ENCODE results near the gene RASAL2.

Gene RASAL2

DNA sequence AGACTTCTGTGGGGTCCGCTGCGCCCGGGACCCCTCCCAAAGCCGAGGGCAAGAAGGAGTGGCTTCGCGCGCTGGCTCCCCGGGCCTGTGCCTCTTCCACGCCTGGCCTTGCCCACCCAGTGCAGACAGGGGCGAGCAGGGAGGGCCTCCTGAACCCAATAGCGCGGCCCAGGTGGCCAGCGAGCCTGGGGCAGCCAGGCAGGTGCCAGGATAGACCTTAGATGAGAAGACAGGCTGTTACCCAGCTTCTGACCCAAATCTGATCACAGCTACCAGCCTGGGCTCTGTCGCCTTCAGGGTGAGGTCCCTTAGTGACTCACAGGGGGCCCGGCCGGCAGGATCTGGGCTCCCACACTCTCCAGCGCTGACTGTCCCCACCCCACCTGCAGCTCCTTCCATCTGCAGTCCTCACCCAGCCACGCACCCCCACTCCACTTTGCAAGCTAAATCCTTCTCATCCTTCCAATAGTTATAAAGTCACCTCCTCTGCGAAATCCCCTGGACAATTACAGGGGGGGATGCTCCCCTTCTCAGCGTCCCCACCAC lies 393.2 kb downstream of the RASAL2 start:
- Histone ChIP-seq H3K9me3 (ENCODE audit: control insufficient read depth, low read length) (no peaks in the 10 kb centered on the region), H3K9ac (ENCODE audit: low read length) (peak overlapping the region; percentile 54), H3K36me3 (ENCODE audit: control insufficient read depth, insufficient read depth, low read length, severe bottlenecking) (peaks cover 9% of the 10 kb centered on the region), H3K4me3 (ENCODE audit: low read length) (peak overlapping the region; percentile 67), H3K4me1 (ENCODE audit: control insufficient read depth, insufficient read depth, low read length) (peaks cover 14% of the 10 kb centered on the region), H3K27me3 (replicated peaks; ENCODE audit: control insufficient read depth, insufficient read depth, low read length) (no peaks in the 10 kb centered on the region)
- no peak for DNase-seq (ENCODE audit: low read depth)

GRCh38 chr1:178488393-178488792 lies 394.5 kb downstream of the RASAL2 start:
- Histone ChIP-seq H3K36me3 (ENCODE audit: control insufficient read depth, insufficient read depth, low read length, severe bottlenecking) (no peaks in the 10 kb centered on the region), H3K9ac (ENCODE audit: low read length) (no peak overlapping the region), H3K4me3 (ENCODE audit: low read length) (no peak overlapping the region), H3K4me1 (ENCODE audit: control insufficient read depth, insufficient read depth, low read length) (peaks cover 14% of the 10 kb centered on the region), H3K27me3 (replicated peaks; ENCODE audit: control insufficient read depth, insufficient read depth, low read length) (peaks cover 6% of the 10 kb centered on the region), H3K9me3 (ENCODE audit: control insufficient read depth, low read length) (no peaks in the 10 kb centered on the region)
- no peak for DNase-seq (ENCODE audit: low read depth)

DNA sequence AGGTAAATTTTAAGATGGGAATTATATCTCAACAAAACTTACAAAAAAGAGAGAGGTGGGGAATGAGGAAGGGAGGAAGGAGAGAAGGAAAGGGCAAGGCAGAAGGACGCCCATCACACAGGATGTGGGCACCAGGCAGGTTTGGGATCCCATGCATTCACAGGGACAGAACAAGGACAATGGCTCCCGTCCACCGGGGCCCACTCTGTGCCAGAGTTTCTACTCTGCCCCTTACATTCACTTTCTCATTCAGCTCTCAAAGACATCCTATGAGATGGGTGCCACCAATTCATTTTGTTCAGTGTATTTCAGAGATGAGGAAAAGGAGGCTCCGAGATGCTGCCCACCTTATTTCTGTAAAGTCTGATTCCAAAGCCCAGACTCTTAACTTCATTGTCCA lies 395.5 kb downstream of the RASAL2 start:
- peaks cover 7% of the 10 kb centered on the region for H3K27me3 ChIP-seq (replicated peaks; ENCODE audit: control insufficient read depth, insufficient read depth, low read length)
- H3K4me3 ChIP-seq (ENCODE audit: low read length): no peak overlapping the region
- H3K36me3 ChIP-seq (ENCODE audit: control insufficient read depth, insufficient read depth, low read length, severe bottlenecking): no peaks in the 10 kb centered on the region
- H3K9me3 ChIP-seq (ENCODE audit: control insufficient read depth, low read length): no peaks in the 10 kb centered on the region
- no peak overlapping the region for H3K9ac ChIP-seq (ENCODE audit: low read length)
- no peak for DNase-seq (ENCODE audit: low read depth)
- peaks cover 14% of the 10 kb centered on the region for H3K4me1 ChIP-seq (ENCODE audit: control insufficient read depth, insufficient read depth, low read length)

DNA sequence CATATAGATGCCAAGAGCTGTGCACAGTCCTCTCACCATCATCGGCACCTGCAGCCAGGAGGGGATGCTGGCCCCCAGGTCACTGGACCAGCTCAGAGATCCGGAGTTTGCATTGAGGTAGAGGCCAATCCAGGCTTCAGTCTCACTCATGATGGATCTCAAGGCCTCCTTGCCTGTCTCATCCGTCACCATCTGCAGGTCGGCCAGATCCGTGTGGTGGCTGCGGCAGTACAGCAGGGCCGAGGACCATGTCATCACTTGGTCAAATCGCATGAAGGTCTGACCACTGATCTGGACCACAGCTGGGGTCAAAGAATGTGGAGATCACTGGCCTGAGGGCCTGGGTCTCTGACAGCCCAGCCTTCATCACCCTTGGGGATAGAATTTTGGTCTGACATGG lies 396.2 kb downstream of the RASAL2 start:
- no peaks in the 10 kb centered on the region for H3K9me3 ChIP-seq (ENCODE audit: control insufficient read depth, low read length)
- peaks cover 7% of the 10 kb centered on the region for H3K27me3 ChIP-seq (replicated peaks; ENCODE audit: control insufficient read depth, insufficient read depth, low read length)
- no peak overlapping the region for H3K4me3 ChIP-seq (ENCODE audit: low read length)
- H3K4me1 ChIP-seq (ENCODE audit: control insufficient read depth, insufficient read depth, low read length): peaks cover 10% of the 10 kb centered on the region
- no peaks in the 10 kb centered on the region for H3K36me3 ChIP-seq (ENCODE audit: control insufficient read depth, insufficient read depth, low read length, severe bottlenecking)
- no peak for DNase-seq (ENCODE audit: low read depth)
- H3K9ac ChIP-seq (ENCODE audit: low read length): no peak overlapping the region

GRCh38 chr1:178490967-178491366 lies 397.1 kb downstream of the RASAL2 start:
- peaks cover 4% of the 10 kb centered on the region for H3K4me1 ChIP-seq (ENCODE audit: control insufficient read depth, insufficient read depth, low read length)
- no peak overlapping the region for H3K4me3 ChIP-seq (ENCODE audit: low read length)
- H3K9me3 ChIP-seq (ENCODE audit: control insufficient read depth, low read length): no peaks in the 10 kb centered on the region
- H3K9ac ChIP-seq (ENCODE audit: low read length): no peak overlapping the region
- peaks cover 7% of the 10 kb centered on the region for H3K27me3 ChIP-seq (replicated peaks; ENCODE audit: control insufficient read depth, insufficient read depth, low read length)
- no peaks in the 10 kb centered on the region for H3K36me3 ChIP-seq (ENCODE audit: control insufficient read depth, insufficient read depth, low read length, severe bottlenecking)
- DNase-seq (ENCODE audit: low read depth): no peak

DNA sequence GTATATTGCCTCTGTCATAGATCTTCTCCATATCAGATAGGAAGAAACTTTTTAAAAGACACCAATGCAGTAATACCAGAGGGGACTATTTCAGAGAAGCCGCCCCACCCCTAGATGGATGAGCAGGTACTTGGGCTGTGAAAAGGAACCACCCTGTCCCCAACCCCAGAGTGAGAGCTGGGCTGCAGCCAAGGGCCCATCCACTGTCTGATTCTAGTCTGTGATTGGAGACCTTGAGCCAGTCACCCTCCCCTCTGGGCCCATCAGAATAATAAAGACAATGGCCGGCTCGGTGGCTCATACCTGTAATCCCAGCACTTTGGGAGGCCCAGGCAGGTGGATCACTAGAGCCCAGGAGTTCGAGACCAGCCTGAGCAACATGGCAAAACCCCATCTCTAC lies 397.8 kb downstream of the RASAL2 start:
- Histone ChIP-seq H3K36me3 (ENCODE audit: control insufficient read depth, insufficient read depth, low read length, severe bottlenecking) (no peaks in the 10 kb centered on the region), H3K4me3 (ENCODE audit: low read length) (no peak overlapping the region), H3K9me3 (ENCODE audit: control insufficient read depth, low read length) (no peaks in the 10 kb centered on the region), H3K27me3 (replicated peaks; ENCODE audit: control insufficient read depth, insufficient read depth, low read length) (peaks cover 7% of the 10 kb centered on the region), H3K4me1 (ENCODE audit: control insufficient read depth, insufficient read depth, low read length) (no peaks in the 10 kb centered on the region), H3K9ac (ENCODE audit: low read length) (no peak overlapping the region)
- DNase-seq (ENCODE audit: low read depth): no peak

DNA sequence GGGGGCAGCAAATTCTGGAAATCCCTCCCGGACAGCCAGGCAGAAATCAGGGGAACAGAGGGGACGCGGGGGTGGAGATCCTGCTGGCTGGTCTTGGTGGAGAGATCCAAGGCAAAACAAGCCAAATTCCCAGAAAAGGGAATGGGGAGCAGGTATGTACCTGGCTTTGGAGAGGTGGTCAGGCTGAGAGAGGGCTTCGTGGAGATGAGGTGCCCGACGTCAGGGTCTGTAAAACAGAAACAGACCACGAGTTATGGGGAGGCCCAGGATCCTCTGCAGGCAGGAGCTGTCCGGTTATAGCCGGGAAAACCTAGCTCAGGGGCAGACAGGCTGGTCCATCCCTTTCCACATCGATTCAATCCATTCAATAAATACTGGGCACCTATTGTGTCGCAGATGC lies 398.4 kb downstream of the RASAL2 start:
- no peaks in the 10 kb centered on the region for H3K4me1 ChIP-seq (ENCODE audit: control insufficient read depth, insufficient read depth, low read length)
- no peak overlapping the region for H3K9ac ChIP-seq (ENCODE audit: low read length)
- no peaks in the 10 kb centered on the region for H3K9me3 ChIP-seq (ENCODE audit: control insufficient read depth, low read length)
- H3K4me3 ChIP-seq (ENCODE audit: low read length): no peak overlapping the region
- H3K36me3 ChIP-seq (ENCODE audit: control insufficient read depth, insufficient read depth, low read length, severe bottlenecking): no peaks in the 10 kb centered on the region
- H3K27me3 ChIP-seq (replicated peaks; ENCODE audit: control insufficient read depth, insufficient read depth, low read length): peaks cover 7% of the 10 kb centered on the region
- no peak for DNase-seq (ENCODE audit: low read depth)

- DNase-seq (ENCODE audit: low read depth): no peak
- Histone ChIP-seq H3K4me1 (ENCODE audit: control insufficient read depth, insufficient read depth, low read length) (no peaks in the 10 kb centered on the region), H3K9me3 (ENCODE audit: control insufficient read depth, low read length) (no peaks in the 10 kb centered on the region)
These were observed 399.4 kb downstream of the RASAL2 start for GRCh38 chr1:178493301-178493741.

GRCh38 chr1:178494569-178494971 lies 400.7 kb downstream of the RASAL2 start:
- Histone ChIP-seq H3K9me3 (ENCODE audit: control insufficient read depth, low read length) (no peaks in the 10 kb centered on the region), H3K27me3 (replicated peaks; ENCODE audit: control insufficient read depth, insufficient read depth, low read length) (peaks cover 7% of the 10 kb centered on the region), H3K36me3 (ENCODE audit: control insufficient read depth, insufficient read depth, low read length, severe bottlenecking) (no peaks in the 10 kb centered on the region), H3K4me3 (ENCODE audit: low read length) (no peak overlapping the region), H3K9ac (ENCODE audit: low read length) (no peak overlapping the region), H3K4me1 (ENCODE audit: control insufficient read depth, insufficient read depth, low read length) (no peaks in the 10 kb centered on the region)
- DNase-seq (ENCODE audit: low read depth): no peak

More at GRCh38 chr1:178493301-178493741, 399.4 kb downstream of the RASAL2 start:
- H3K4me3 ChIP-seq (ENCODE audit: low read length): no peak overlapping the region
- peaks cover 7% of the 10 kb centered on the region for H3K27me3 ChIP-seq (replicated peaks; ENCODE audit: control insufficient read depth, insufficient read depth, low read length)
- H3K36me3 ChIP-seq (ENCODE audit: control insufficient read depth, insufficient read depth, low read length, severe bottlenecking): no peaks in the 10 kb centered on the region
- H3K9ac ChIP-seq (ENCODE audit: low read length): no peak overlapping the region

DNA sequence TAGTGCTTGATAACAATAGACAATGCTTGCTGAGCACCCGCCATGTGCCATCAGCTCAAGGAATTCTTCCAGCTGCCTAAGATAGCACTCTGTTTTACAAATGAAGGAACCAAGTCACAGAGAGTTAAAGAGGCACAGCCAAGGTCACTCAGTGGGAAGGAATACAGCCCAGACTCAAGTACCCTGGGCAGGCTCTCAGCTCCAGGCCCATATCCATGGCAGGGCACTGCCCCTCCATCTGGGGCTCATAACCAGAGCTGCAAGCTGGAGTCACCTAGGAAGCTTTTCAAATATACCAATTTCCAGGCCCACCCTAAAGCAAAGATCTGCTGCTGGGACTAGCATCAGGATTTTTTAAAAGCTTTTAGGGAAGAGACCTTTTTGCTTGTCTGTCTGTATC lies 401.3 kb downstream of the RASAL2 start:
- Histone ChIP-seq H3K9me3 (ENCODE audit: control insufficient read depth, low read length) (no peaks in the 10 kb centered on the region), H3K27me3 (replicated peaks; ENCODE audit: control insufficient read depth, insufficient read depth, low read length) (peaks cover 7% of the 10 kb centered on the region), H3K4me3 (ENCODE audit: low read length) (no peak overlapping the region), H3K36me3 (ENCODE audit: control insufficient read depth, insufficient read depth, low read length, severe bottlenecking) (no peaks in the 10 kb centered on the region), H3K9ac (ENCODE audit: low read length) (no peak overlapping the region), H3K4me1 (ENCODE audit: control insufficient read depth, insufficient read depth, low read length) (peaks cover 2% of the 10 kb centered on the region)
- no peak for DNase-seq (ENCODE audit: low read depth)

DNA sequence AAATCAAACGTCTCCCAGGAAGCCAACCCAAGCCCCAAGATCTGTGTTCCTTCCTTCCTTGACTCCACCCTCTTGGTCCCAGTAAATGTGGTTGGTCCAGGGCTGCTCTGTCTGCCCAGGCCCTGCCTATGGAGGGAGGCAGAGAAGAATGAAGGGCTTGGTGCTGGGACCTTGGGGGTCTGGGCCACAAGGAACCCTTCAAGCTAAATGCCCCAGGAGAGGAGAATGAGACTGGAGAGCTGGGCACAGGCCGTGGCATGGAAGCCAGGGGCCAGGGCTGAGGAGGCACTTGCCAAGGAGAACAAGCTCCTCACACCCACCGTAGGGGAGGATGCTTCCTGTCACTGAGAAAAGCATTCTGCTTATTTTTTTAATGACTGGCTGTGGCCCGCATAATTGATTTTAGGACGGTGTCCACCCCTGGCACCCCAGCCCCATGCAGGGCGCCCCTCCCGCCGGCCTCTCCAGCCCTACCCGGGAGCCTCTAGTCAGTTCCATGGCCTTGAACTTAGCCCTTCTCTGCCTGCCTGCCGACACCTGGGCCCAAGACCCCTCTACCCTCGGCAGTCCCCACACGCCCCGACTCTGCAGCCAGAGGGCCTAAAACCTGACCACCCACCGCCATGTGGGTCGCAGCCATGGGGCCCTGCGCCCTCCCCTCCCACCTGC lies 402.0 kb downstream of the RASAL2 start:
- no peak overlapping the region for H3K4me3 ChIP-seq (ENCODE audit: low read length)
- no peak for DNase-seq (ENCODE audit: low read depth)
- no peaks in the 10 kb centered on the region for H3K9me3 ChIP-seq (ENCODE audit: control insufficient read depth, low read length)
- H3K27me3 ChIP-seq (replicated peaks; ENCODE audit: control insufficient read depth, insufficient read depth, low read length): peaks cover 7% of the 10 kb centered on the region
- H3K4me1 ChIP-seq (ENCODE audit: control insufficient read depth, insufficient read depth, low read length): peaks cover 6% of the 10 kb centered on the region
- no peak overlapping the region for H3K9ac ChIP-seq (ENCODE audit: low read length)
- no peaks in the 10 kb centered on the region for H3K36me3 ChIP-seq (ENCODE audit: control insufficient read depth, insufficient read depth, low read length, severe bottlenecking)

Measured in adipocyte (in vitro differentiated cells).